Pancreas (tissue), 10 donors: ENCODE measurements around the gene SFXN3. TPM values are rescaled to one million over a fixed set of nuclear protein-coding genes. Genes with fewer than 3 reads are reported as not detected.
A peak's percentile ranks its signal among the peaks of the same experiment; 100 is the strongest.

Experiments
- ATAC-seq, 4 donors: fragments of 200-7000 bp; cut with Tn5 transposase; one replicate each; pipeline versions ENCODE4 v1.8.0 to v1.9.1; 2020; ENCODE audit warnings: mild to moderate bottlenecking in 4 of 4, moderate library complexity in 4 of 4
- DNase-seq, 6 donors: peaks; one replicate each; pipeline ENCODE4 v3.0.0-alpha.2; 2020
- FAIRE-seq: peaks from 2 replicates; lab custom pipeline; 2012; peaks lifted over from hg19 to GRCh38; lab: Jason Lieb, UNC
- H3K27ac ChIP-seq, 4 donors: fragments of 200-600 bp; sonication (generic); 1 replicate in 3 of 4; 2 replicates in 1 of 4; pipeline versions ENCODE4 v1.5.0 to v1.8.0; 2020
- H3K27me3 ChIP-seq, 4 donors: fragments of 200-600 bp; one replicate each; pipeline ENCODE4 v1.8.0; 2021
- H3K36me3 ChIP-seq, 3 donors: fragments of 200-600 bp; sonication (generic) in 1 of 3; one replicate each; pipeline versions ENCODE4 v1.5.0 to v1.8.0; 2020 to 2021
- H3K4me1 ChIP-seq, 3 donors: fragments of 200-600 bp; one replicate each; pipeline ENCODE4 v1.8.0; 2021
- H3K4me3 ChIP-seq, 4 donors: fragments of 200-600 bp; sonication (generic) in 2 of 4; one replicate each; pipeline versions ENCODE4 v1.5.0 to v1.8.0; 2020 to 2021
- H3K9me3 ChIP-seq, 4 donors: fragments of 200-600 bp; one replicate each; pipeline ENCODE4 v1.8.0; 2021
- CTCF ChIP-seq, 4 donors: fragments of 200-600 bp; sonication (generic) in 3 of 4; IDR thresholded peaks; one replicate each; pipeline versions ENCODE4 v1.5.0 to v1.8.0; 2021; ENCODE audit warnings: antibody characterized with exemption in 4 of 4
- WGBS, 2 donors: extraction: QIAGEN DNeasy Blood & Tissue Kit; methylation state at CpG; one replicate each; pipeline ENCODE4 v1.1.7; 2013; 5-methylcytosine and 5-hydroxymethylcytosine counted together
- intact Hi-C, 3 donors: fragments of 100-400 bp; cut with DNase I; formaldehyde crosslinking; loops; one replicate each; pipeline versions ENCODE4 v1.11.1 to v1.14.2; 2022
- polyA plus RNA-seq, 2 donors: library from polyadenylated mRNA; stranded (reverse); fragments of 200-250 nt; gene quantifications; one replicate each; pipeline ENCODE4 v1.2.3, GENCODE V29; 2013
- total RNA-seq, 6 donors: library from RNA; stranded (reverse); fragmentation: NEBNext Ultra II Directional in 4 of 6; extraction: Animal tissue kit (Norgen Biotek cat#: 25700) in 4 of 6; gene quantifications; one replicate each; pipeline versions ENCODE4 v1.2.1 to v1.2.4, GENCODE V29; 2021 to 2023
- donor health status: healthy with polysubstance abuse.
- donor health status: DM: no; HTN: no; CAD: no; lungs with moderate emphysema.
- donor health status: DM: no; HTN: no; CAD: no.
- donor health status: control.
- donor health status: control.
- donor health status: Bipolar disorder and iron deficiency.
- donor health status: DM: yes; HTN: yes; CAD: no.
- donor health status: DM: no; HTN: no; CAD: no.
- donor health status: DM: no; HTN: no; CAD: no.
- donor health status: DM: yes; HTN: yes; CAD: no.

The SFXN3 gene
- total and polyA plus RNA-seq, 8 donors: 8.2 to 33.5 (median 16.4) TPM

GRCh38 chr10:101042667-101043362 is 11.8 kb downstream of the SFXN3 start:
- Histone ChIP-seq H3K36me3 (peaks cover 0 to 1% (median under 1%) of the 10 kb centered on the region in 3 donors), H3K4me1 (peaks cover 5 to 12% (median 6%) of the 10 kb centered on the region in 3 donors), H3K27ac (peak overlapping the region; percentile 80 to 96 (median 85)), H3K9me3 (no peaks in the 10 kb centered on the region), H3K4me3 (peak overlapping the region; percentile 26 to 49 (median 44)), H3K27me3 (peaks cover 0 to 1% (median 0%) of the 10 kb centered on the region in 4 donors)
- no peak for TF ChIP-seq CTCF (IDR thresholded peaks at IDR 0.05)
- FAIRE-seq: peak; percentile 82
- DNase-seq: peak; percentile 93 to 98 (median 98)
- intact Hi-C loops: no loop called here
- ATAC-seq: peak; percentile 91 to 97 (median 94)
- WGBS, 2 donors: 2 to 4% methylated on average over 40 of the region's 40 CpGs

GRCh38 chr10:101043363-101043707 is 12.3 kb downstream of the SFXN3 start:
- peak in 3 of 4 donors; percentile 2 to 4 (median 2) for ATAC-seq
- peaks cover 0 to 2% (median 0%) of the 10 kb centered on the region in 4 donors for H3K27me3 ChIP-seq
- FAIRE-seq: no peak
- peak overlapping the region; percentile 26 to 49 (median 44) for H3K4me3 ChIP-seq
- peaks cover 5 to 12% (median 6%) of the 10 kb centered on the region in 3 donors for H3K4me1 ChIP-seq
- no peak for TF ChIP-seq CTCF (IDR thresholded peaks at IDR 0.05)
- no peaks in the 10 kb centered on the region for H3K36me3 ChIP-seq
- no peaks in the 10 kb centered on the region for H3K9me3 ChIP-seq
- H3K27ac ChIP-seq: peak overlapping the region; percentile 80 to 96 (median 85)
- intact Hi-C loops: no loop called here
- WGBS, 2 donors: 33 to 40% methylated on average over 2 of the region's 2 CpGs
- DNase-seq: no peak

- Histone ChIP-seq H3K4me1 (peaks cover 5 to 12% (median 6%) of the 10 kb centered on the region in 3 donors), H3K9me3 (no peaks in the 10 kb centered on the region), H3K4me3 (no peak overlapping the region), H3K27ac (no peak overlapping the region), H3K27me3 (peaks cover 0 to 3% (median 1%) of the 10 kb centered on the region in 4 donors), H3K36me3 (no peaks in the 10 kb centered on the region)
- WGBS, 2 donors: 74 to 75% methylated on average over 2 of the region's 2 CpGs
- DNase-seq (no peak), ATAC-seq (no peak), FAIRE-seq (no peak)
- TF ChIP-seq CTCF (IDR thresholded peaks at IDR 0.05): no peak
- intact Hi-C loops: no loop called here
Observed at GRCh38 chr10:101044117-101044516, 13.1 kb downstream of the SFXN3 start.

- FAIRE-seq: no peak
- 38% methylated on average over 25 of the region's 25 CpGs for WGBS, 2 donors
- ATAC-seq: no peak
- Histone ChIP-seq H3K9me3 (no peaks in the 10 kb centered on the region), H3K36me3 (no peaks in the 10 kb centered on the region), H3K4me3 (no peak overlapping the region), H3K4me1 (peaks cover 5 to 8% (median 6%) of the 10 kb centered on the region in 3 donors), H3K27ac (no peak overlapping the region), H3K27me3 (peaks cover 0 to 9% (median 3%) of the 10 kb centered on the region in 4 donors)
- no peak for TF ChIP-seq CTCF (IDR thresholded peaks at IDR 0.05)
- no peak for DNase-seq
- intact Hi-C loops: no loop called here
Observed at GRCh38 chr10:101046332-101047238, 15.6 kb downstream of the SFXN3 start.
